Spleen (tissue), 11 donors: ENCODE results near the gene ADRA1B. TPM values are rescaled to one million over a fixed set of nuclear protein-coding genes. Genes with fewer than 3 reads are reported as not detected.

Source experiments
- DNase-seq: peaks from one replicate; pipeline ENCODE4 v3.0.0-alpha.2; 2020
- H3K27ac ChIP-seq, 8 donors: fragments of 200-600 bp; sonication (generic) in 7 of 8; 1 replicate in 4 of 8; 2 replicates in 4 of 8; pipeline versions ENCODE4 v1.5.0 to v1.8.0; 2016 to 2021; ENCODE audit warnings: inconsistent platforms in 4 of 8, mild to moderate bottlenecking in 4 of 8, moderate library complexity in 1 of 8
- H3K27me3 ChIP-seq, 7 donors: fragments of 200-600 bp; sonication (generic) in 6 of 7; replicated peaks in 1 of 7; 1 replicate in 4 of 7; 2 replicates in 3 of 7; pipeline versions ENCODE4 v1.5.0 to v1.8.0; 2016 to 2021; ENCODE audit warnings: inconsistent platforms in 3 of 7, mild to moderate bottlenecking in 1 of 7
- H3K36me3 ChIP-seq, 6 donors: fragments of 200-600 bp; sonication (generic) in 5 of 6; 1 replicate in 4 of 6; 2 replicates in 2 of 6; pipeline versions ENCODE4 v1.5.0 to v1.8.0; 2016 to 2021; ENCODE audit warnings: inconsistent platforms in 2 of 6
- H3K4me1 ChIP-seq, 6 donors: fragments of 200-600 bp; sonication (generic) in 5 of 6; 1 replicate in 3 of 6; 2 replicates in 3 of 6; pipeline versions ENCODE4 v1.5.0 to v1.8.0; 2016 to 2021; ENCODE audit warnings: inconsistent platforms in 3 of 6
- H3K4me3 ChIP-seq, 8 donors: fragments of 200-600 bp; sonication (generic) in 7 of 8; 1 replicate in 4 of 8; 2 replicates in 4 of 8; pipeline versions ENCODE4 v1.5.0 to v1.8.0; 2016 to 2021; ENCODE audit warnings: inconsistent platforms in 4 of 8, mild to moderate bottlenecking in 4 of 8, moderate library complexity in 2 of 8
- H3K9me3 ChIP-seq, 8 donors: fragments of 200-600 bp; sonication (generic) in 7 of 8; 1 replicate in 4 of 8; 2 replicates in 4 of 8; pipeline versions ENCODE4 v1.5.0 to v1.8.0; 2016 to 2021; ENCODE audit warnings: inconsistent platforms in 4 of 8
- CTCF ChIP-seq, 11 experiments: fragments of 200-600 bp in 7 of 11; fragments of 450-650 bp in 4 of 11; sonication (generic) in 4 of 11; IDR thresholded peaks in 8 of 11; conservative IDR thresholded peaks in 3 of 11; 1 replicate in 7 of 11; 2 replicates in 4 of 11; pipeline versions ENCODE4 v1.4.0 to v1.8.0; 2016 to 2021; ENCODE audit warnings: antibody characterized with exemption in 11 of 11, inconsistent platforms in 4 of 11, mild to moderate bottlenecking in 1 of 11
- POLR2A ChIP-seq, 3 donors: fragments of 450-650 bp; IDR thresholded peaks; one replicate each; pipeline ENCODE4 v1.5.1; 2017; ENCODE audit warnings: antibody characterized with exemption in 3 of 3, mild to moderate bottlenecking in 1 of 3
- POLR2AphosphoS5 ChIP-seq, 3 donors: sonication (generic); formaldehyde crosslinking; IDR thresholded peaks; one replicate each; pipeline ENCODE4 v1.5.1; 2017; ENCODE audit warnings: antibody characterized with exemption in 3 of 3
- WGBS, 5 donors: extraction: QIAGEN DNeasy Blood & Tissue Kit in 3 of 5; methylation state at CpG; one replicate each; pipeline versions ENCODE4 v1.1.5 to v1.1.7; 2013 to 2018; 5-methylcytosine and 5-hydroxymethylcytosine counted together
- intact Hi-C: fragments of 100-400 bp; cut with DNase I; formaldehyde crosslinking; loops from one replicate; pipeline ENCODE4 v1.15.0; 2023; ENCODE audit warnings: low total_unique reads
- polyA plus RNA-seq, 3 donors: library from polyadenylated mRNA; stranded (reverse); fragments of 200-250 nt; gene quantifications; one replicate each; pipeline ENCODE4 v1.2.1, GENCODE V29; 2013
- total RNA-seq, 7 donors: library from RNA; depleted of rRNA in 3 of 7; stranded (reverse); fragments of >200 nt in 3 of 7; fragmentation: NEBNext Ultra II Directional in 4 of 7; extraction: Animal tissue kit (Norgen Biotek cat#: 25700) in 4 of 7; gene quantifications; one replicate each; pipeline versions ENCODE4 v1.1.0 to v1.2.1, GENCODE V29; 2016 to 2021
- donor health status: healthy with polysubstance abuse.
- donor health status: DM: no; HTN: no; CAD: no; lungs with moderate emphysema.
- donor health status: DM: no; HTN: no; CAD: no.
- donor health status: Bipolar disorder and iron deficiency.
- donor health status: healthy.
- donor health status: DM: no; HTN: no; CAD: no.
- donor health status: DM: yes; HTN: yes; CAD: no.

The ADRA1B gene
- total and polyA plus RNA-seq, 10 donors: 0.65 to 39.6 (median 11.7) TPM

GRCh38 chr5:159951834-159952233 is 35.6 kb downstream of the ADRA1B start:
- WGBS, 5 donors: 73 to 84% (median 81%) methylated on average over 3 of the region's 3 CpGs
- no peak overlapping the region for H3K4me3 ChIP-seq
- peaks cover 0 to 16% (median 0%) of the 10 kb centered on the region in 6 donors for H3K4me1 ChIP-seq
- intact Hi-C loops: no loop called here
- TF ChIP-seq CTCF (IDR thresholded peaks at IDR 0.05 in 8 of 11, conservative IDR thresholded peaks at IDR 0.05 in 3 of 11) (no peak), POLR2A (IDR thresholded peaks at IDR 0.05) (no peak), POLR2AphosphoS5 (IDR thresholded peaks at IDR 0.05) (no peak)
- H3K9me3 ChIP-seq: no peaks in the 10 kb centered on the region
- no peak overlapping the region for H3K27ac ChIP-seq
- H3K27me3 ChIP-seq: peaks cover 0 to 25% (median 0%) of the 10 kb centered on the region in 7 donors
- H3K36me3 ChIP-seq: no peaks in the 10 kb centered on the region
- DNase-seq: no peak

- H3K27ac ChIP-seq: no peak overlapping the region
- no peak overlapping the region for H3K4me3 ChIP-seq
- no peak for TF ChIP-seq POLR2A (IDR thresholded peaks at IDR 0.05)
- TF ChIP-seq CTCF (IDR thresholded peaks at IDR 0.05 in 8 of 11, conservative IDR thresholded peaks at IDR 0.05 in 3 of 11): no peak
- no peak for TF ChIP-seq POLR2AphosphoS5 (IDR thresholded peaks at IDR 0.05)
- H3K9me3 ChIP-seq: no peaks in the 10 kb centered on the region
- DNase-seq: no peak
- no peaks in the 10 kb centered on the region for H3K36me3 ChIP-seq
- intact Hi-C loops: no loop called here
- peaks cover 0 to 16% (median 0%) of the 10 kb centered on the region in 7 donors for H3K27me3 ChIP-seq
- WGBS, 5 donors: 87 to 92% (median 88%) methylated on average over 3 of the region's 3 CpGs
- H3K4me1 ChIP-seq: peaks cover 0 to 8% (median 0%) of the 10 kb centered on the region in 6 donors
These were observed 37.3 kb downstream of the ADRA1B start for GRCh38 chr5:159953609-159954008.

- intact Hi-C loops: no loop called here
- H3K27ac ChIP-seq: no peak overlapping the region
- H3K27me3 ChIP-seq: peaks cover 0 to 10% (median 0%) of the 10 kb centered on the region in 7 donors
- H3K36me3 ChIP-seq: no peaks in the 10 kb centered on the region
- TF ChIP-seq POLR2A (IDR thresholded peaks at IDR 0.05): no peak
- TF ChIP-seq POLR2AphosphoS5 (IDR thresholded peaks at IDR 0.05): no peak
- no peak for TF ChIP-seq CTCF (IDR thresholded peaks at IDR 0.05 in 8 of 11, conservative IDR thresholded peaks at IDR 0.05 in 3 of 11)
- H3K4me3 ChIP-seq: no peak overlapping the region
- WGBS, 5 donors: 85 to 88% (median 87%) methylated on average over 6 of the region's 6 CpGs
- DNase-seq: no peak
- no peaks in the 10 kb centered on the region for H3K4me1 ChIP-seq
- H3K9me3 ChIP-seq: no peaks in the 10 kb centered on the region
These were observed 38.9 kb downstream of the ADRA1B start for GRCh38 chr5:159955056-159955624.

GRCh38 chr5:159956074-159956473 is 39.8 kb downstream of the ADRA1B start:
- WGBS, 5 donors: 54 to 69% (median 63%) methylated on average over 1 of the region's 1 CpG
- Histone ChIP-seq H3K9me3 (no peaks in the 10 kb centered on the region), H3K4me3 (no peak overlapping the region), H3K4me1 (no peaks in the 10 kb centered on the region), H3K36me3 (no peaks in the 10 kb centered on the region), H3K27me3 (peaks cover 0 to 4% (median 0%) of the 10 kb centered on the region in 7 donors), H3K27ac (no peak overlapping the region)
- TF ChIP-seq CTCF (IDR thresholded peaks at IDR 0.05 in 8 of 11, conservative IDR thresholded peaks at IDR 0.05 in 3 of 11): no peak
- no peak for TF ChIP-seq POLR2A (IDR thresholded peaks at IDR 0.05)
- TF ChIP-seq POLR2AphosphoS5 (IDR thresholded peaks at IDR 0.05): no peak
- intact Hi-C loops: no loop called here
- DNase-seq: no peak
